GM10266 (cell line): ENCODE measurements around the gene BABAM1.

Experiments
- DNase-seq: peaks from one replicate; pipeline ENCODE4 v3.0.0; 2012; ENCODE audit errors: extremely low spot score
- CTCF ChIP-seq: IDR thresholded peaks from 2 replicates; pipeline ENCODE4 v1.5.1; 2012; ENCODE audit warnings: mild to moderate bottlenecking, low read depth; ENCODE audit not compliant: control insufficient read depth, insufficient read depth; ENCODE audit errors: missing control alignments

Gene BABAM1

GRCh38 chr19:17322854-17323253 lies 55.6 kb downstream of the BABAM1 start:
- no peak for TF ChIP-seq CTCF
- DNase-seq, result no peak

- no peak for DNase-seq
- TF ChIP-seq CTCF, result no peak
Observed at GRCh38 chr19:17323300-17323963, 56.2 kb downstream of the BABAM1 start.

- DNase-seq, result peak; percentile 49
- no peak for TF ChIP-seq CTCF
Observed at GRCh38 chr19:17323964-17324332, 56.7 kb downstream of the BABAM1 start.

GRCh38 chr19:17324357-17325114 lies 57.3 kb downstream of the BABAM1 start:
- DNase-seq, result peak; percentile 38
- TF ChIP-seq CTCF, result no peak

- no peak for TF ChIP-seq CTCF
- DNase-seq, result no peak
Observed at GRCh38 chr19:17325133-17325532, 57.9 kb downstream of the BABAM1 start.

- no peak for TF ChIP-seq CTCF
- no peak for DNase-seq
Observed at GRCh38 chr19:17325881-17326594, 58.8 kb downstream of the BABAM1 start.

- no peak for TF ChIP-seq CTCF
- DNase-seq, result no peak
Observed at GRCh38 chr19:17326595-17326966, 59.3 kb downstream of the BABAM1 start.
